ENCODE results near the gene TOB2. TPM values are rescaled to one million over a fixed set of nuclear protein-coding genes. Genes with fewer than 3 reads are reported as not detected.

TOB2 gene
- total RNA-seq (10 to 100 TPM; 38.9 to 47.8 TPM), polyA plus RNA-seq (ENCODE audit: insufficient read length in 6 of 6) (10 to 100 TPM; 40.5 to 62.6 (median 52.4) TPM)
- long read RNA-seq, donor 1, full-length matches to known transcripts: 32 of 32 reads
- long read RNA-seq, donor 1, partial matches to known transcripts: 0 of 32 reads
- long read RNA-seq, donor 1, other reads (novel, unspliced or antisense): 0 of 32 reads
- long read RNA-seq, donor 2, full-length matches to known transcripts: 29 of 29 reads
- long read RNA-seq, donor 2, partial matches to known transcripts: 0 of 29 reads
- long read RNA-seq, donor 2, other reads (novel, unspliced or antisense): 0 of 29 reads
- long read RNA-seq, donor 3, full-length matches to known transcripts: 17 of 17 reads
- long read RNA-seq, donor 3, partial matches to known transcripts: 0 of 17 reads
- long read RNA-seq, donor 3, other reads (novel, unspliced or antisense): 0 of 17 reads
- long read RNA-seq, donor 4, full-length matches to known transcripts: 10 of 14 reads
- long read RNA-seq, donor 4, partial matches to known transcripts: 0 of 14 reads
- long read RNA-seq, donor 4, other reads (novel, unspliced or antisense): 4 of 14 reads
- long read RNA-seq, donor 5, full-length matches to known transcripts: 24 of 24 reads
- long read RNA-seq, donor 5, partial matches to known transcripts: 0 of 24 reads
- long read RNA-seq, donor 5, other reads (novel, unspliced or antisense): 0 of 24 reads
- long read RNA-seq, donor 6, full-length matches to known transcripts: 12 of 12 reads
- long read RNA-seq, donor 6, partial matches to known transcripts: 0 of 12 reads
- long read RNA-seq, donor 6, other reads (novel, unspliced or antisense): 0 of 12 reads
- long read RNA-seq, donor 7, full-length matches to known transcripts: 5 of 5 reads
- long read RNA-seq, donor 7, partial matches to known transcripts: 0 of 5 reads
- long read RNA-seq, donor 7, other reads (novel, unspliced or antisense): 0 of 5 reads
- long read RNA-seq, donor 8, full-length matches to known transcripts: 22 of 29 reads
- long read RNA-seq, donor 8, partial matches to known transcripts: 7 of 29 reads
- long read RNA-seq, donor 8, other reads (novel, unspliced or antisense): 0 of 29 reads
- long read RNA-seq, donor 9: 0 reads
- long read RNA-seq, donor 10, full-length matches to known transcripts: 2 of 4 reads
- long read RNA-seq, donor 10, partial matches to known transcripts: 0 of 4 reads
- long read RNA-seq, donor 10, other reads (novel, unspliced or antisense): 2 of 4 reads
- long read RNA-seq, donor 11, full-length matches to known transcripts: 21 of 21 reads
- long read RNA-seq, donor 11, partial matches to known transcripts: 0 of 21 reads
- long read RNA-seq, donor 11, other reads (novel, unspliced or antisense): 0 of 21 reads
- long read RNA-seq, donor 12, full-length matches to known transcripts: 13 of 13 reads
- long read RNA-seq, donor 12, partial matches to known transcripts: 0 of 13 reads
- long read RNA-seq, donor 12, other reads (novel, unspliced or antisense): 0 of 13 reads

- Histone ChIP-seq H3K4me3 (peak within 1 kb of the TSS; percentile 95 to 98), H3K27ac (peak within 1 kb of the TSS; percentile 99), H3K4me1 (peaks cover 7 to 27% of the 10 kb centered on the region in 2 donors), H3K27me3 (no peaks in the 10 kb centered on the region), H3K36me3 (peaks cover 0 to 7% of the 10 kb centered on the region in 2 donors), H3K9me3 (no peaks in the 10 kb centered on the region)
- intact Hi-C loops (cut with DNase I): no loop called here
- DNase-seq: peak; percentile 93 to 99 (median 96)
- no peak for TF ChIP-seq CTCF (IDR thresholded peaks at IDR 0.05)
- ATAC-seq: peak; percentile 79
Observed at GRCh38 chr22:41446639-41447434, at the start of gene TOB2. Gene TOB2 (minus strand): TSS chr22:41446801. CDS start chr22:41437345, 9,456 bp downstream.

- ATAC-seq (no peak), DNase-seq (no peak)
- Histone ChIP-seq H3K36me3 (peaks cover 0 to 4% of the 10 kb centered on the region in 2 donors), H3K9me3 (no peaks in the 10 kb centered on the region), H3K27ac (peak overlapping the region in 1 of 2 donors; percentile 23), H3K4me1 (peaks cover 5 to 29% of the 10 kb centered on the region in 2 donors), H3K4me3 (no peak overlapping the region), H3K27me3 (no peaks in the 10 kb centered on the region)
- no peak for TF ChIP-seq CTCF (IDR thresholded peaks at IDR 0.05)
- intact Hi-C loops (cut with DNase I): no loop called here
Observed at GRCh38 chr22:41491374-41492100, 44.9 kb upstream of the TOB2 start.

- Histone ChIP-seq H3K9me3 (no peaks in the 10 kb centered on the region), H3K27ac (no peak overlapping the region), H3K27me3 (no peaks in the 10 kb centered on the region), H3K4me1 (peaks cover 5 to 40% of the 10 kb centered on the region in 2 donors), H3K36me3 (no peaks in the 10 kb centered on the region), H3K4me3 (no peak overlapping the region)
- no peak for ATAC-seq
- no peak for TF ChIP-seq CTCF (IDR thresholded peaks at IDR 0.05)
- intact Hi-C loops (cut with DNase I): no loop called here
- no peak for DNase-seq
Observed at GRCh38 chr22:41488596-41489385, 42.2 kb upstream of the TOB2 start.

Data from left lung (tissue), 14 donors.